A549 (cell line): ENCODE results near the gene PBX1. TPM values are rescaled to one million over a fixed set of nuclear protein-coding genes. Genes with fewer than 3 reads are reported as not detected.

Source experiments
- ATAC-seq, 2 experiments: fragments of 200-7000 bp in 1 of 2; fragments of >200 bp in 1 of 2; cut with Nextera tagmentation in 1 of 2; cut with Tn5 transposase in 1 of 2; 3 replicates each; pipeline versions ENCODE4 v1.8.0 to v1.9.1; 2018 to 2020; ENCODE audit warnings: mild to moderate bottlenecking in 1 of 2, moderate library complexity in 1 of 2
- CTCF ChIA-PET: fragments of 300-600 bp; sonication (Branson Sonifier 250); formaldehyde crosslinking; extraction: SDS; loops from one replicate; lab custom pipeline; 2021; ENCODE audit warnings: antibody characterized with exemption, inconsistent platforms; lab: Yijun Ruan, JAX
- POLR2A ChIA-PET: fragments of 350-600 bp; formaldehyde crosslinking; extraction: SDS; loops from one replicate; lab custom pipeline; 2021; ENCODE audit warnings: antibody characterized with exemption, inconsistent platforms; lab: Yijun Ruan, JAX
- DNase-seq, 2 experiments: peaks; one replicate each; pipeline versions ENCODE4 v3.0.0 to v3.0.0-alpha.2; 2011 to 2016; ENCODE audit warnings: low read depth in 1 of 2, low spot score in 1 of 2
- FAIRE-seq: peaks from 2 replicates; lab custom pipeline; 2011; peaks lifted over from hg19 to GRCh38; lab: Jason Lieb, UNC
- H3K27ac ChIP-seq, 2 experiments: fragments of >200 bp; sonication (Bioruptor Twin); formaldehyde crosslinking; 3 replicates each; pipeline ENCODE4 v1.5.1; 2016 to 2017
- H3K4me1 ChIP-seq: fragments of >200 bp; sonication (Bioruptor Twin); formaldehyde crosslinking; 3 replicates; pipeline ENCODE4 v1.6.1; 2016
- H3K4me2 ChIP-seq: fragments of >200 bp; sonication (Bioruptor Twin); formaldehyde crosslinking; 3 replicates; pipeline ENCODE4 v1.6.1; 2016
- H3K4me3 ChIP-seq: fragments of >200 bp; sonication (Bioruptor Twin); formaldehyde crosslinking; 3 replicates; pipeline ENCODE4 v1.5.1; 2016
- H3K9me3 ChIP-seq: fragments of >200 bp; sonication (Bioruptor Twin); formaldehyde crosslinking; 3 replicates; pipeline ENCODE4 v1.6.1; 2016
- BCL3 ChIP-seq: fragments of >200 bp; sonication (Bioruptor Twin); formaldehyde crosslinking; IDR thresholded peaks from 3 replicates; pipeline ENCODE4 v1.6.1; 2016
- CBX2 ChIP-seq: fragments of 200-600 bp; sonication (generic); IDR thresholded peaks from 2 replicates; pipeline ENCODE4 v1.6.1; 2016; ENCODE audit warnings: low read depth, mild to moderate bottlenecking, borderline replicate concordance
- CHD2 ChIP-seq: fragments of 150-350 bp; IDR thresholded peaks from 2 replicates; pipeline ENCODE4 v1.6.1; 2014; ENCODE audit warnings: low read length; ENCODE audit not compliant: partially characterized antibody
- GATA3 ChIP-seq: IDR thresholded peaks from 2 replicates; pipeline ENCODE4 v1.6.1; 2012; ENCODE audit warnings: borderline replicate concordance
- HOXA7 ChIP-seq: fragments of 250-450 bp; sonication (Bioruptor Pico); IDR thresholded peaks from 2 replicates; pipeline ENCODE4 v1.5.0; 2020; ENCODE audit warnings: mild to moderate bottlenecking, moderate library complexity
- HOXB5 ChIP-seq: fragments of 250-450 bp; sonication (Bioruptor Pico); IDR thresholded peaks from 2 replicates; pipeline ENCODE4 v1.5.0; 2020; ENCODE audit warnings: mild to moderate bottlenecking, moderate library complexity
- JUNB ChIP-seq: fragments of >200 bp; sonication (Bioruptor Twin); formaldehyde crosslinking; IDR thresholded peaks from 2 replicates; pipeline ENCODE4 v1.6.1; 2016
- MAFK ChIP-seq: fragments of 450-650 bp; IDR thresholded peaks from 2 replicates; pipeline ENCODE4 v1.6.1; 2014; ENCODE audit not compliant: partially characterized antibody
- NPAS2 ChIP-seq: fragments of 250-450 bp; sonication (Bioruptor Pico); IDR thresholded peaks from 2 replicates; pipeline ENCODE4 v1.8.0; 2022; ENCODE audit warnings: mild to moderate bottlenecking, moderate library complexity, borderline replicate concordance
- NR3C1 ChIP-seq: fragments of >200 bp; sonication (Bioruptor Twin); formaldehyde crosslinking; IDR thresholded peaks from 3 replicates; pipeline ENCODE4 v1.6.1; 2017
- POLR2AphosphoS2 ChIP-seq: conservative IDR thresholded peaks from 2 replicates; pipeline ENCODE4 v1.6.1; 2012; ENCODE audit warnings: low read length, improper control_type of control experiment, inconsistent platforms
- REST ChIP-seq: fragments of 200-600 bp; sonication (generic); IDR thresholded peaks from 2 replicates; pipeline ENCODE4 v1.6.1; 2016; ENCODE audit warnings: antibody characterized with exemption, mild to moderate bottlenecking, moderate library complexity
- RNF2 ChIP-seq: fragments of 200-600 bp; sonication (generic); IDR thresholded peaks from 2 replicates; pipeline ENCODE4 v1.6.1; 2016; ENCODE audit warnings: low read depth, mild to moderate bottlenecking, antibody characterized with exemption, moderate library complexity, borderline replicate concordance
- SMC3 ChIP-seq: fragments of >200 bp; sonication (Bioruptor Twin); formaldehyde crosslinking; IDR thresholded peaks from 3 replicates; pipeline ENCODE4 v1.6.1; 2018; ENCODE audit warnings: inconsistent platforms
- TP53 ChIP-seq: fragments of 250-450 bp; sonication (Bioruptor Pico); IDR thresholded peaks from 2 replicates; pipeline ENCODE4 v1.5.0; 2021; ENCODE audit warnings: mild to moderate bottlenecking, moderate library complexity
- USF2 ChIP-seq: fragments of 450-650 bp; IDR thresholded peaks from 2 replicates; pipeline ENCODE4 v1.6.1; 2014; ENCODE audit warnings: antibody characterized with exemption
- ZFP36 ChIP-seq: fragments of 450-650 bp; IDR thresholded peaks from 2 replicates; pipeline ENCODE4 v1.6.1; 2014; ENCODE audit warnings: borderline replicate concordance; ENCODE audit not compliant: partially characterized antibody
- ZSCAN20 ChIP-seq: fragments of 250-450 bp; sonication (Bioruptor Pico); IDR thresholded peaks from 2 replicates; pipeline ENCODE4 v1.8.0; 2022; ENCODE audit warnings: mild to moderate bottlenecking, moderate library complexity
- WGBS: methylation state at CpG from one replicate; pipeline ENCODE4 v1.1.6; 2017; ENCODE audit errors: missing lambda C conversion rate; 5-methylcytosine and 5-hydroxymethylcytosine counted together
- polyA plus RNA-seq, 4 experiments: library from polyadenylated mRNA; depleted of rRNA in 3 of 4; stranded (reverse); fragments of >200 nt; fragmentation: RNase III in 1 of 4; extraction: RNeasy Plus Mini Kit Qiagen cat#74134 plus additional on column Dnase treatment in 1 of 4; gene quantifications; 2 replicates in 3 of 4; 3 replicates in 1 of 4; pipeline ENCODE4 v1.2.3, GENCODE V29; 2011 to 2017

The PBX1 gene
- polyA plus RNA-seq, 2 of the 4 experiments (the other 2 are of a cell fraction) = 47.8 to 61.5 TPM

GRCh38 chr1:164662462-164662861, 103.5 kb downstream of the PBX1 start:
- TF ChIP-seq NR3C1 (no peak), REST (no peak), GATA3 (no peak), SMC3 (no peak), MAFK (no peak), CBX2 (no peak), BCL3 (no peak), RNF2 (no peak), POLR2AphosphoS2 (no peak), ZSCAN20 (CRISPR knock-in tag) (no peak), USF2 (no peak), JUNB (no peak), HOXA7 (CRISPR knock-in tag) (no peak), CHD2 (no peak), HOXB5 (CRISPR knock-in tag) (no peak), NPAS2 (CRISPR knock-in tag) (no peak)
- TF ChIP-seq, all 56 proteins: peak for 0
- Histone ChIP-seq H3K9me3 (no peaks in the 10 kb centered on the region), H3K4me1 (peaks cover 30% of the 10 kb centered on the region), H3K4me2 (no peak overlapping the region), H3K4me3 (no peak overlapping the region), H3K27ac (peak overlapping the region in 1 of 2 experiments; percentile 28; a peak in 1 of 6 replicates)
- DNase-seq = peak in 1 of 2 experiments; percentile 23
- ChIA-PET CTCF (interaction anchor here (0.9 kb wide), 1 partner anchor 124 kb away, joined by 3 read pairs; no protein-coding TSS in a partner anchor), POLR2A (interaction anchor here (0.6 kb wide), 1 partner anchor 1101 kb away, joined by 3 read pairs; no protein-coding TSS in a partner anchor)
- WGBS = 63% methylated on average over 5 of the region's 5 CpGs
- peak in 1 of 2 experiments; percentile 40; a peak in 2 of 6 replicates for ATAC-seq
- no peak for FAIRE-seq

GRCh38 chr1:164662955-164663354, 104.0 kb downstream of the PBX1 start:
- no peak for DNase-seq
- no peak for ATAC-seq
- Histone ChIP-seq H3K4me2 (no peak overlapping the region), H3K27ac (peak overlapping the region in 1 of 2 experiments; percentile 52; a peak in 3 of 6 replicates), H3K9me3 (no peaks in the 10 kb centered on the region), H3K4me1 (peaks cover 26% of the 10 kb centered on the region), H3K4me3 (no peak overlapping the region)
- TF ChIP-seq ZFP36 = peak; percentile 25
- TF ChIP-seq TP53 (CRISPR knock-in tag) = no peak
- CTCF ChIA-PET = interaction anchor here (1.5 kb wide), 1 partner anchor 39 kb away, joined by 3 read pairs; no protein-coding TSS in a partner anchor
- POLR2A ChIA-PET = no interaction called here
- WGBS = 90% methylated on average over 1 of the region's 1 CpG
- no peak for FAIRE-seq
